DND-41 (cell line): ENCODE measurements around the gene DDC.

ENCODE experiments used
- EZH2 ChIP-seq: IDR thresholded peaks from 3 replicates; pipeline ENCODE4 v1.6.1; 2012; ENCODE audit warnings: borderline replicate concordance, low read depth, mild to moderate bottlenecking, moderate library complexity, low read length, inconsistent platforms; ENCODE audit not compliant: severe bottlenecking
- TF ChIP-seq, protein P1 (sequence below): IDR thresholded peaks from 2 replicates; pipeline ENCODE4 v1.5.1; 2012; ENCODE audit warnings: borderline replicate concordance, low read length, moderate library complexity, mild to moderate bottlenecking; ENCODE audit not compliant: poor library complexity, severe bottlenecking; ENCODE audit errors: extremely low read depth

DNA sequence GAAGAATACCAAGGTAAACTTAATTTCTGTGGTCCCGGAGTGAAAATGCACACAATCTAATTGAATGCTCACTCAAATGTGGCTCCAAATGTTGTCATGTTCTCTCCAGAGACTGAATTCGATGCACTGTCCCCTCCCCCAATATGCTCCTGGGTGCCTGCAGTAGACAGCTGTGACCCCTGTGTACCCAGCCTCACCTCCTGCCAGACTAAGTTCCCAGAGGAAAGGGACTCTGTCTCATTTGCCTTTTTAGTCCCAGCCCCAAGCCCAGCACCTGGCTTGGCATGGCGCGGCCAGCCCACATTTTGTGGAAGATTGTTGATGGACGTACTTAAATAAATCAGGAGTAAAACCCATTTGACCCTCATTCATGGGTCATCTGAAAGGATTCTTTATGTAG, 93.2 kb downstream of the DDC start:
- no peak for TF ChIP-seq EZH2
- TF ChIP-seq, protein P1, sequence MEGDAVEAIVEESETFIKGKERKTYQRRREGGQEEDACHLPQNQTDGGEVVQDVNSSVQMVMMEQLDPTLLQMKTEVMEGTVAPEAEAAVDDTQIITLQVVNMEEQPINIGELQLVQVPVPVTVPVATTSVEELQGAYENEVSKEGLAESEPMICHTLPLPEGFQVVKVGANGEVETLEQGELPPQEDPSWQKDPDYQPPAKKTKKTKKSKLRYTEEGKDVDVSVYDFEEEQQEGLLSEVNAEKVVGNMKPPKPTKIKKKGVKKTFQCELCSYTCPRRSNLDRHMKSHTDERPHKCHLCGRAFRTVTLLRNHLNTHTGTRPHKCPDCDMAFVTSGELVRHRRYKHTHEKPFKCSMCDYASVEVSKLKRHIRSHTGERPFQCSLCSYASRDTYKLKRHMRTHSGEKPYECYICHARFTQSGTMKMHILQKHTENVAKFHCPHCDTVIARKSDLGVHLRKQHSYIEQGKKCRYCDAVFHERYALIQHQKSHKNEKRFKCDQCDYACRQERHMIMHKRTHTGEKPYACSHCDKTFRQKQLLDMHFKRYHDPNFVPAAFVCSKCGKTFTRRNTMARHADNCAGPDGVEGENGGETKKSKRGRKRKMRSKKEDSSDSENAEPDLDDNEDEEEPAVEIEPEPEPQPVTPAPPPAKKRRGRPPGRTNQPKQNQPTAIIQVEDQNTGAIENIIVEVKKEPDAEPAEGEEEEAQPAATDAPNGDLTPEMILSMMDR = no peak
